Naive B cell (primary cell): ENCODE measurements around the gene HBS1L. TPM values are rescaled to one million over a fixed set of nuclear protein-coding genes. Genes with fewer than 3 reads are reported as not detected.
"Not testable (repeated sequence)": the region's sequence is repeated elsewhere in the genome, so short reads cannot be mapped to it uniquely, and the experiment has no call there.

Experiments
- ATAC-seq, 2 donors: fragments of 150-1000 bp; cut with Tn5 transposase; 2 replicates each; pipeline ENCODE4 v1.10.0; 2021; ENCODE audit warnings: low read depth in 2 of 2, mild to moderate bottlenecking in 2 of 2, moderate library complexity in 2 of 2
- DNase-seq: peaks from one replicate; pipeline ENCODE4 v3.0.0; 2022
- H3K27ac Mint-ChIP-seq, 6 donors: one replicate each; pipeline ENCODE4 v1.8.0; 2020 to 2022; ENCODE audit warnings: mild to moderate bottlenecking in 6 of 6, mixed read lengths in 6 of 6, moderate library complexity in 5 of 6, inconsistent platforms in 2 of 6
- H3K27me3 Mint-ChIP-seq, 3 donors: one replicate each; pipeline ENCODE4 v1.8.0; 2021 to 2022; ENCODE audit warnings: mixed read lengths in 3 of 3, mild to moderate bottlenecking in 1 of 3
- H3K36me3 Mint-ChIP-seq, 2 donors: one replicate each; pipeline ENCODE4 v1.8.0; 2020 to 2022; ENCODE audit warnings: mixed read lengths in 2 of 2, inconsistent platforms in 1 of 2, mild to moderate bottlenecking in 1 of 2
- H3K4me1 Mint-ChIP-seq, 3 donors: one replicate each; pipeline ENCODE4 v1.8.0; 2020 to 2022; ENCODE audit warnings: mixed read lengths in 3 of 3, inconsistent platforms in 1 of 3, mild to moderate bottlenecking in 1 of 3, moderate library complexity in 1 of 3
- H3K4me3 Mint-ChIP-seq, 8 donors: one replicate each; pipeline ENCODE4 v1.8.0; 2020 to 2022; ENCODE audit warnings: mild to moderate bottlenecking in 8 of 8, mixed read lengths in 8 of 8, moderate library complexity in 8 of 8, inconsistent platforms in 2 of 8
- H3K9me3 Mint-ChIP-seq, 7 donors: one replicate each; pipeline ENCODE4 v1.8.0; 2020 to 2022; ENCODE audit warnings: mixed read lengths in 7 of 7, mild to moderate bottlenecking in 5 of 7, inconsistent platforms in 2 of 7, moderate library complexity in 1 of 7
- polyA plus RNA-seq, 6 donors: library from polyadenylated mRNA; unstranded; fragments of 300-500 nt; fragmentation: Illumina TruSeq; gene quantifications; one replicate each; pipeline ENCODE4 v1.2.3, GENCODE V29; 2021; ENCODE audit warnings: low read depth in 6 of 6

HBS1L gene
- polyA plus RNA-seq, 6 donors from 2014 or later, result 28.1 to 57.2 (median 47.6) TPM

DNA sequence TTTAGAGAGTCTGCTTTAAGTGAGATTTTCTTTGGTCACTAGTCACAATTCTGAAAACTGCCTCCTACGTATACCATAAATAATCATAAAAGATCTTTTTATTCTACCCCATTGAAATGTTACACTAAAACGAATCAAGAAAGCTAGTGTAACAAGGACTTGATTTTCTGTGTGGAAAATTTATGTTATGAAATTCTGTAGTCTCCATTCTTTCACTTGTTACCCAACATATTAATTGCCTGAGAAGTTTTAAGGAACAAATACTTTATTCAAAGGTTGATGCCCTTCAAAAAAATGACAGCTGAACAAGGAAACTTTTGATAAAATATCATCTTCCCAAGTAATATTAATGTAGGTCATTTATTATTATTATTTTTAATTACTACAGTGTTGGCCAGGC, 13.3 kb upstream of the HBS1L start:
- Mint-ChIP-seq H3K27me3 (no peaks in the 10 kb centered on the region), H3K4me1 (peaks cover 2 to 8% (median 4%) of the 10 kb centered on the region in 3 donors), H3K27ac (no peak overlapping the region), H3K4me3 (no peak overlapping the region), H3K36me3 (no peaks in the 10 kb centered on the region), H3K9me3 (peaks cover 0 to 2% (median 0%) of the 10 kb centered on the region in 7 donors)
- DNase-seq (no peak), ATAC-seq (no peak)

- no peaks in the 10 kb centered on the region for H3K27me3 Mint-ChIP-seq
- DNase-seq (no peak), ATAC-seq (no peak)
- peaks cover 5 to 12% (median 7%) of the 10 kb centered on the region in 3 donors for H3K4me1 Mint-ChIP-seq
- peaks cover 0 to 2% (median 0%) of the 10 kb centered on the region in 7 donors for H3K9me3 Mint-ChIP-seq
- H3K4me3 Mint-ChIP-seq, result no peak overlapping the region
- no peak overlapping the region for H3K27ac Mint-ChIP-seq
- no peaks in the 10 kb centered on the region for H3K36me3 Mint-ChIP-seq
Measured at GRCh38 chr6:135066806-135067205, 12.2 kb upstream of the HBS1L start.

GRCh38 chr6:135066397-135066796, 11.8 kb upstream of the HBS1L start:
- no peak overlapping the region for H3K27ac Mint-ChIP-seq
- no peaks in the 10 kb centered on the region for H3K27me3 Mint-ChIP-seq
- H3K36me3 Mint-ChIP-seq, result no peaks in the 10 kb centered on the region
- H3K4me3 Mint-ChIP-seq, result no peak overlapping the region
- peaks cover 0 to 2% (median 0%) of the 10 kb centered on the region in 7 donors for H3K9me3 Mint-ChIP-seq
- peaks cover 5 to 12% (median 7%) of the 10 kb centered on the region in 3 donors for H3K4me1 Mint-ChIP-seq
- ATAC-seq (no peak), DNase-seq (no peak)

DNA sequence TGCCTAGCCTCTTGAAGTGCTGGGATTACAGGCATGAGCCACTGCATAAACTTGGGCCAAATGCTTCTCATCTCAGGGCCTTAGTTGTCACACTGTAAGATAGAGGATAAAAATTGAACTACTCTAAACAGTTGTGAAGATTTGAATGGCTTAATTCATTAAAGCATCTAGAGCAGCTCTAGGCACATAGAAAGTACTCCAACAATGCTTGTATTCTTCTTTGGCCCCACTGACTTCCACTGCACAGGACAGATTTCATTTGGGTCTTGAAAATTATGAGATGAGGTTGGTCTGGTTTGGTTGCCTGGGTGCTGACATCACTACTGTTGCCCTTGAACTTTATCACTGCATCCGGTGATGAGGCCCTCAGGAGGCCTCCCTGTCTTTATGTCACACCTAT, 10.0 kb upstream of the HBS1L start:
- ATAC-seq (no peak), DNase-seq (no peak)
- H3K27me3 Mint-ChIP-seq, result no peaks in the 10 kb centered on the region
- peaks cover 5 to 12% (median 7%) of the 10 kb centered on the region in 3 donors for H3K4me1 Mint-ChIP-seq
- no peaks in the 10 kb centered on the region for H3K36me3 Mint-ChIP-seq
- H3K9me3 Mint-ChIP-seq, result peaks cover 0 to 2% (median 0%) of the 10 kb centered on the region in 7 donors
- no peak overlapping the region for H3K27ac Mint-ChIP-seq
- peak overlapping the region in 1 of 8 donors; percentile 59 for H3K4me3 Mint-ChIP-seq

- DNase-seq (no peak), ATAC-seq (no peak)
- Mint-ChIP-seq H3K27ac (no peak overlapping the region), H3K9me3 (peaks cover 0 to 2% (median 0%) of the 10 kb centered on the region in 7 donors), H3K36me3 (no peaks in the 10 kb centered on the region), H3K4me3 (no peak overlapping the region), H3K27me3 (no peaks in the 10 kb centered on the region), H3K4me1 (peaks cover 5 to 12% (median 7%) of the 10 kb centered on the region in 3 donors)
Measured at GRCh38 chr6:135063926-135064325, 9.3 kb upstream of the HBS1L start.

DNA sequence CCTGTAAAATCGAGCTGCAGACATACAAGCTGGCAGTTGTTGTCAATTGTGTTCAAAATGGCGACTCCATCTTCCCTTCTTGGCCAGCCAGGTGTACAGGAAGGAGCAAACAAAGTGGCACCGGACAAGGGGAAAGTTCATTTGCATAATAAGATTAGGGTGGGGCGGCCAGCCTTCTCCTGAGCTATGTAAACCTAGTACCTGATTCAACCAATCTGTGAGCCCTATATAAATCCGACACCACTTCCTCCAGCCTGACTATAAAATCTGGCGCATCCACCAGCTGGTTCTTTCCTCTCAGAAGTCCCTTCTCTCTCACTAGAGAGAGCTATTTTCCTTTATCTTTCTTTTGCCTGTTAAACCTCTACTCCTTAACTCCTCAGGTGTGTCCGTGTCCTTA, 8.1 kb upstream of the HBS1L start:
- H3K27ac Mint-ChIP-seq, result no peak overlapping the region
- no peak overlapping the region for H3K4me3 Mint-ChIP-seq
- H3K4me1 Mint-ChIP-seq, result peaks cover 5 to 12% (median 7%) of the 10 kb centered on the region in 3 donors
- no peak for DNase-seq
- peaks cover 0 to 2% (median 0%) of the 10 kb centered on the region in 7 donors for H3K9me3 Mint-ChIP-seq
- H3K27me3 Mint-ChIP-seq, result no peaks in the 10 kb centered on the region
- no peaks in the 10 kb centered on the region for H3K36me3 Mint-ChIP-seq
- ATAC-seq, result no peak

DNA sequence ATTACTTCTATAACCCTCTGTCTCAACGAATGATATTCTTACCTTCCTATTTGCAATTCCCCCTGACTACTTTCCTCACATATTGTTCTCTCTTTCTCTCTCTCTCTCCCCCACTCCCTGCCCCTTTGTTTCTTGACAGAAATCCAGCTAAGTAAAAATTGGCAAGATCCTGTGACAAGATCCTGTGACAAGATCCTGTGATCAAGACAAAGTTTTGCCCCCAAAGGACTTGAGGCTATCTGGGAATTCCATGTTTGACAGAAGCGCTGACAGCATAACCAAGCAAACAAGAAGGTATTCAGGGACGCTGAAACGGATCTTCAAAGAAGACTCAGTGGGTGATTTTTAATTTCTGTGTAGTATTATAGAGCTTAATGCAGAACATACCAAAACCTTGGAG, 5.5 kb upstream of the HBS1L start:
- Mint-ChIP-seq H3K9me3 (no peaks in the 10 kb centered on the region), H3K4me1 (peaks cover 5 to 9% (median 6%) of the 10 kb centered on the region in 3 donors), H3K27ac (no peak overlapping the region), H3K36me3 (no peaks in the 10 kb centered on the region), H3K27me3 (no peaks in the 10 kb centered on the region), H3K4me3 (peak overlapping the region in 1 of 8 donors; percentile 22)
- DNase-seq, result no peak
- no peak for ATAC-seq

GRCh38 chr6:135058299-135058698, 3.7 kb upstream of the HBS1L start:
- not testable (repeated sequence) for H3K36me3 Mint-ChIP-seq, H3K4me3 Mint-ChIP-seq, H3K27ac Mint-ChIP-seq, H3K9me3 Mint-ChIP-seq, ATAC-seq, H3K27me3 Mint-ChIP-seq, DNase-seq
- H3K4me1 Mint-ChIP-seq, result peaks cover 20 to 26% (median 24%) of the 10 kb centered on the region in 3 donors

GRCh38 chr6:135056632-135057031, 2.0 kb upstream of the HBS1L start:
- ATAC-seq (no peak), DNase-seq (no peak)
- peaks cover 24 to 39% (median 24%) of the 10 kb centered on the region in 3 donors for H3K4me1 Mint-ChIP-seq
- no peaks in the 10 kb centered on the region for H3K36me3 Mint-ChIP-seq
- H3K9me3 Mint-ChIP-seq, result no peaks in the 10 kb centered on the region
- peak overlapping the region in 1 of 8 donors; percentile 63 for H3K4me3 Mint-ChIP-seq
- no peaks in the 10 kb centered on the region for H3K27me3 Mint-ChIP-seq
- peak overlapping the region in 1 of 6 donors; percentile 12 for H3K27ac Mint-ChIP-seq

GRCh38 chr6:135054226-135054568, 425 bp downstream of the HBS1L start:
- ATAC-seq (peak; percentile 7 to 8), DNase-seq (no peak)
- Mint-ChIP-seq H3K4me1 (peaks cover 30 to 43% (median 31%) of the 10 kb centered on the region in 3 donors), H3K27me3 (no peaks in the 10 kb centered on the region), H3K4me3 (peak overlapping the region; percentile 95 to 99 (median 98)), H3K36me3 (no peaks in the 10 kb centered on the region), H3K9me3 (no peaks in the 10 kb centered on the region), H3K27ac (peak overlapping the region; percentile 97 to 99 (median 99))

- H3K27me3 Mint-ChIP-seq, result no peaks in the 10 kb centered on the region
- H3K36me3 Mint-ChIP-seq, result peaks cover 0 to 4% of the 10 kb centered on the region in 2 donors
- peak overlapping the region; percentile 95 to 99 (median 98) for H3K4me3 Mint-ChIP-seq
- H3K27ac Mint-ChIP-seq, result peak overlapping the region in 5 of 6 donors; percentile 97 to 99 (median 99)
- H3K9me3 Mint-ChIP-seq, result no peaks in the 10 kb centered on the region
- DNase-seq (no peak), ATAC-seq (no peak)
- peaks cover 34 to 48% (median 37%) of the 10 kb centered on the region in 3 donors for H3K4me1 Mint-ChIP-seq
Measured at GRCh38 chr6:135053406-135053805, 1.2 kb downstream of the HBS1L start.

GRCh38 chr6:135052939-135053338, 1.7 kb downstream of the HBS1L start:
- no peaks in the 10 kb centered on the region for H3K9me3 Mint-ChIP-seq
- DNase-seq, result no peak

DNA sequence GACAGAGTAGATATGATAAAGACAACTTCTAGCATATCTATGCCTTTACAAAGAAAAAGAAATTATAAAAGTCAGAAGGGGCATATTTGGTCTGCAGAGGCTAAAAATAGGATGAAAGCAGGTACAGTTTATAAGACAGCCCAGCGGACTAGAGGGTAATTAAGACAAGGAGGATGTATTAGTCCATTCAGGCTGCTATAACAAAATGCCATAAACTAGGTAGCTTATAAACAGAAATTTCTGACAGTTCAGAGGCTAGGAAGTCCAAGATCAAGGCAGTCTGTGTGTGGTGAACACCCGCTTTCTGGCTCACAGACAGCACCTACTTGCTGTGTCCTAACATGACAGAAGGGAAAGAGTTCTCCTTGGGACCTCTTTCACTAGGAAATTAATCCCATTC, 5.7 kb downstream of the HBS1L start:
- Mint-ChIP-seq H3K27me3 (no peaks in the 10 kb centered on the region), H3K36me3 (peaks cover 0 to 4% of the 10 kb centered on the region in 2 donors), H3K4me1 (peaks cover 51 to 68% (median 56%) of the 10 kb centered on the region in 3 donors), H3K4me3 (peak overlapping the region in 1 of 8 donors; percentile 25), H3K9me3 (no peaks in the 10 kb centered on the region), H3K27ac (peak overlapping the region in 3 of 6 donors; percentile 26 to 79 (median 39))
- ATAC-seq (no peak), DNase-seq (no peak)

More at GRCh38 chr6:135052939-135053338, 1.7 kb downstream of the HBS1L start:
- no peaks in the 10 kb centered on the region for H3K27me3 Mint-ChIP-seq
- peaks cover 0 to 4% of the 10 kb centered on the region in 2 donors for H3K36me3 Mint-ChIP-seq
- peak overlapping the region in 2 of 6 donors; percentile 16 to 99 for H3K27ac Mint-ChIP-seq
- peaks cover 39 to 53% (median 41%) of the 10 kb centered on the region in 3 donors for H3K4me1 Mint-ChIP-seq
- H3K4me3 Mint-ChIP-seq, result peak overlapping the region in 5 of 8 donors; percentile 22 to 99 (median 98)
- ATAC-seq, result no peak

DNA sequence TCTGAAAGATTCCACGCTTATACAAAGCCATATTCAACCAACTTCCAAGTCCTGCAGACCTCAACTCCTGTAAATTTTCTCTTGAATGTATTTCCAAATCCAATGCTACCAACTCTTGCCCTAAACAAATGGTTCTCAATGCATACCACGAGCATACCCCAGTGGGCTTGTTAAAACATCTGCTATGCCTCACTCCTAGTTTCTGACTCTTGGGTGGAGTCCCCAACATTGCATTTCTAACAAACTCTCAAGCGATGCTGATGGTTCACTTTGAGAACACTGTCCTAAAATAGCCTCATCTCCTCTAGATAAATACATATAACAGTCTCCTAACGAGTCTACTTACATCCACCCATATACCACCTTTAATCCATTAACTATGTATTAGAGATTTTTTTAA, 7.3 kb downstream of the HBS1L start:
- H3K27ac Mint-ChIP-seq, result peak overlapping the region in 3 of 6 donors; percentile 13 to 88 (median 39)
- H3K27me3 Mint-ChIP-seq, result no peaks in the 10 kb centered on the region
- no peak for DNase-seq
- no peaks in the 10 kb centered on the region for H3K9me3 Mint-ChIP-seq
- peaks cover 0 to 4% of the 10 kb centered on the region in 2 donors for H3K36me3 Mint-ChIP-seq
- ATAC-seq, result no peak
- H3K4me1 Mint-ChIP-seq, result peaks cover 53 to 63% (median 60%) of the 10 kb centered on the region in 3 donors
- no peak overlapping the region for H3K4me3 Mint-ChIP-seq
